ENCODE data around the gene THSD4.

THSD4 gene

GRCh38 chr15:71784719-71785118, 669.4 kb downstream of the THSD4 start:
- no peak for DNase-seq (ENCODE audit: low read depth)

GRCh38 chr15:71785996-71786395, 670.7 kb downstream of the THSD4 start:
- DNase-seq (ENCODE audit: low read depth): no peak

- no peak for DNase-seq (ENCODE audit: low read depth)
Observed at GRCh38 chr15:71786673-71787072, 671.4 kb downstream of the THSD4 start.

GRCh38 chr15:71788646-71789579, 673.6 kb downstream of the THSD4 start:
- DNase-seq (ENCODE audit: low read depth): no peak

- no peak for DNase-seq (ENCODE audit: low read depth)
Observed at GRCh38 chr15:71789616-71790015, 674.3 kb downstream of the THSD4 start.

- no peak for DNase-seq (ENCODE audit: low read depth)
Observed at GRCh38 chr15:71790081-71790480, 674.8 kb downstream of the THSD4 start.

GRCh38 chr15:71791975-71792374, 676.7 kb downstream of the THSD4 start:
- no peak for DNase-seq (ENCODE audit: low read depth)

GRCh38 chr15:71792521-71792920, 677.2 kb downstream of the THSD4 start:
- no peak for DNase-seq (ENCODE audit: low read depth)

- no peak for DNase-seq (ENCODE audit: low read depth)
Observed at GRCh38 chr15:71798641-71799040, 683.4 kb downstream of the THSD4 start.

- no peak for DNase-seq (ENCODE audit: low read depth)
Observed at GRCh38 chr15:71800190-71800589, 684.9 kb downstream of the THSD4 start.

- no peak for DNase-seq (ENCODE audit: low read depth)
Observed at GRCh38 chr15:71800835-71801745, 685.8 kb downstream of the THSD4 start.

- no peak for DNase-seq (ENCODE audit: low read depth)
Observed at GRCh38 chr15:71801935-71802655, 686.8 kb downstream of the THSD4 start.

- no peak for DNase-seq (ENCODE audit: low read depth)
Observed at GRCh38 chr15:71802770-71803169, 687.5 kb downstream of the THSD4 start.

GRCh38 chr15:71804226-71804625, 689.0 kb downstream of the THSD4 start:
- DNase-seq (ENCODE audit: low read depth): no peak

GRCh38 chr15:71804695-71805470, 689.6 kb downstream of the THSD4 start:
- DNase-seq (ENCODE audit: low read depth): no peak

- no peak for DNase-seq (ENCODE audit: low read depth)
Observed at GRCh38 chr15:71806452-71806931, 691.2 kb downstream of the THSD4 start.

GRCh38 chr15:71807125-71807629, 691.9 kb downstream of the THSD4 start:
- no peak for DNase-seq (ENCODE audit: low read depth)

GRCh38 chr15:71807691-71808091, 692.4 kb downstream of the THSD4 start:
- no peak for DNase-seq (ENCODE audit: low read depth)

- DNase-seq (ENCODE audit: low read depth): no peak
Observed at GRCh38 chr15:71808311-71809020, 693.2 kb downstream of the THSD4 start.

- DNase-seq (ENCODE audit: low read depth): no peak
Observed at GRCh38 chr15:71809346-71809745, 694.1 kb downstream of the THSD4 start.
